ENCODE results near the gene DOK6. TPM values are rescaled to one million over a fixed set of nuclear protein-coding genes. Genes with fewer than 3 reads are reported as not detected.

The DOK6 gene
- polyA plus RNA-seq, 1 donor: 3.5 TPM

GRCh38 chr18:69538849-69539248 is 138.2 kb downstream of the DOK6 start:
- DNase-seq (ENCODE audit: low read depth): no peak

GRCh38 chr18:69539404-69539803 is 138.7 kb downstream of the DOK6 start:
- DNase-seq (ENCODE audit: low read depth): no peak

- no peak for DNase-seq (ENCODE audit: low read depth)
These were observed 155.5 kb downstream of the DOK6 start for GRCh38 chr18:69556228-69556627.

- no peak for DNase-seq (ENCODE audit: low read depth)
These were observed 156.6 kb downstream of the DOK6 start for GRCh38 chr18:69557282-69557681.

- DNase-seq (ENCODE audit: low read depth): no peak
These were observed 157.4 kb downstream of the DOK6 start for GRCh38 chr18:69558052-69558451.

GRCh38 chr18:69559604-69560003 is 158.9 kb downstream of the DOK6 start:
- DNase-seq (ENCODE audit: low read depth): no peak

GRCh38 chr18:69564602-69565001 is 163.9 kb downstream of the DOK6 start:
- DNase-seq (ENCODE audit: low read depth): no peak

- DNase-seq (ENCODE audit: low read depth): no peak
These were observed 167.3 kb downstream of the DOK6 start for GRCh38 chr18:69567813-69568488.

- DNase-seq (ENCODE audit: low read depth): no peak
These were observed 168.4 kb downstream of the DOK6 start for GRCh38 chr18:69569133-69569532.

GRCh38 chr18:69574401-69574800 is 173.7 kb downstream of the DOK6 start:
- no peak for DNase-seq (ENCODE audit: low read depth)

- DNase-seq (ENCODE audit: low read depth): no peak
These were observed 179.4 kb downstream of the DOK6 start for GRCh38 chr18:69580107-69580506.

GRCh38 chr18:69584429-69584828 is 183.7 kb downstream of the DOK6 start:
- DNase-seq (ENCODE audit: low read depth): no peak

GRCh38 chr18:69585696-69586095 is 185.0 kb downstream of the DOK6 start:
- DNase-seq (ENCODE audit: low read depth): no peak

GRCh38 chr18:69586537-69586936 is 185.8 kb downstream of the DOK6 start:
- DNase-seq (ENCODE audit: low read depth): no peak

- DNase-seq (ENCODE audit: low read depth): no peak
These were observed 187.6 kb downstream of the DOK6 start for GRCh38 chr18:69588301-69588700.

- no peak for DNase-seq (ENCODE audit: low read depth)
These were observed 189.5 kb downstream of the DOK6 start for GRCh38 chr18:69590150-69590549.

- no peak for DNase-seq (ENCODE audit: low read depth)
These were observed 195.7 kb downstream of the DOK6 start for GRCh38 chr18:69596345-69596744.

- DNase-seq (ENCODE audit: low read depth): no peak
These were observed 196.9 kb downstream of the DOK6 start for GRCh38 chr18:69597561-69597960.

- DNase-seq (ENCODE audit: low read depth): no peak
These were observed 198.7 kb downstream of the DOK6 start for GRCh38 chr18:69599377-69599776.

- no peak for DNase-seq (ENCODE audit: low read depth)
These were observed 211.6 kb downstream of the DOK6 start for GRCh38 chr18:69612242-69612641.

GRCh38 chr18:69616114-69616513 is 215.4 kb downstream of the DOK6 start:
- DNase-seq (ENCODE audit: low read depth): no peak

- DNase-seq (ENCODE audit: low read depth): no peak
These were observed 216.7 kb downstream of the DOK6 start for GRCh38 chr18:69617408-69617807.

- DNase-seq (ENCODE audit: low read depth): no peak
These were observed 217.2 kb downstream of the DOK6 start for GRCh38 chr18:69617888-69618287.

- DNase-seq (ENCODE audit: low read depth): no peak
These were observed 221.5 kb downstream of the DOK6 start for GRCh38 chr18:69622184-69622583.

Data from forelimb muscle (tissue), 1 donor.